ENCODE data around the gene HLA-DOA.

HLA-DOA gene

GRCh38 chr6:32993363-32993973 is 15.9 kb downstream of the HLA-DOA start:
- Mint-ChIP-seq H3K4me1 (peaks cover 6% of the 10 kb centered on the region), H3K9me3 (no peaks in the 10 kb centered on the region), H3K27me3 (peaks cover 21% of the 10 kb centered on the region), H3K27ac (no peak overlapping the region), H3K4me3 (no peak overlapping the region)
- DNase-seq (no peak), ATAC-seq (no peak)

- no peaks in the 10 kb centered on the region for H3K9me3 Mint-ChIP-seq
- H3K4me1 Mint-ChIP-seq = peaks cover 12% of the 10 kb centered on the region
- no peak for DNase-seq
- no peak for ATAC-seq
- no peak overlapping the region for H3K27ac Mint-ChIP-seq
- H3K4me3 Mint-ChIP-seq = no peak overlapping the region
- peaks cover 21% of the 10 kb centered on the region for H3K27me3 Mint-ChIP-seq
Measured at GRCh38 chr6:32991972-32992371, 17.4 kb downstream of the HLA-DOA start.

- ATAC-seq (peak; percentile 45), DNase-seq (no peak)
- H3K4me3 Mint-ChIP-seq = no peak overlapping the region
- H3K27me3 Mint-ChIP-seq = peaks cover 9% of the 10 kb centered on the region
- H3K4me1 Mint-ChIP-seq = peaks cover 16% of the 10 kb centered on the region
- H3K9me3 Mint-ChIP-seq = no peaks in the 10 kb centered on the region
- no peak overlapping the region for H3K27ac Mint-ChIP-seq
Measured at GRCh38 chr6:32989368-32989767, 20.0 kb downstream of the HLA-DOA start.

- Mint-ChIP-seq H3K27me3 (no peaks in the 10 kb centered on the region), H3K27ac (peak overlapping the region in 1 of 2 donors; percentile 4), H3K4me3 (no peak overlapping the region), H3K9me3 (no peaks in the 10 kb centered on the region), H3K4me1 (peaks cover 36% of the 10 kb centered on the region)
- peak; percentile 82 to 87 for DNase-seq
- ATAC-seq = peak; percentile 91
Measured at GRCh38 chr6:32984622-32985389, 24.6 kb downstream of the HLA-DOA start.

GRCh38 chr6:32983964-32984621 is 25.3 kb downstream of the HLA-DOA start:
- no peak for DNase-seq
- ATAC-seq = peak; percentile 41
- Mint-ChIP-seq H3K27me3 (no peaks in the 10 kb centered on the region), H3K9me3 (no peaks in the 10 kb centered on the region), H3K4me1 (peaks cover 35% of the 10 kb centered on the region), H3K27ac (peak overlapping the region in 1 of 2 donors; percentile 4), H3K4me3 (no peak overlapping the region)

- no peak for ATAC-seq
- Mint-ChIP-seq H3K27ac (no peak overlapping the region), H3K4me1 (peaks cover 41% of the 10 kb centered on the region), H3K27me3 (no peaks in the 10 kb centered on the region), H3K4me3 (no peak overlapping the region), H3K9me3 (no peaks in the 10 kb centered on the region)
- no peak for DNase-seq
Measured at GRCh38 chr6:32983493-32983848, 25.9 kb downstream of the HLA-DOA start.

GRCh38 chr6:32982702-32983492 is 26.5 kb downstream of the HLA-DOA start:
- Mint-ChIP-seq H3K27ac (no peak overlapping the region), H3K9me3 (no peaks in the 10 kb centered on the region), H3K4me3 (no peak overlapping the region), H3K27me3 (no peaks in the 10 kb centered on the region), H3K4me1 (peaks cover 43% of the 10 kb centered on the region)
- no peak for ATAC-seq
- DNase-seq = no peak

GRCh38 chr6:32982084-32982701 is 27.2 kb downstream of the HLA-DOA start:
- Mint-ChIP-seq H3K4me3 (no peak overlapping the region), H3K9me3 (no peaks in the 10 kb centered on the region), H3K4me1 (peaks cover 48% of the 10 kb centered on the region), H3K27ac (peak overlapping the region in 1 of 2 donors; percentile 3), H3K27me3 (no peaks in the 10 kb centered on the region)
- DNase-seq = no peak
- ATAC-seq = no peak

- DNase-seq = no peak
- H3K27me3 Mint-ChIP-seq = no peaks in the 10 kb centered on the region
- ATAC-seq = no peak
- no peaks in the 10 kb centered on the region for H3K9me3 Mint-ChIP-seq
- H3K4me1 Mint-ChIP-seq = peaks cover 64% of the 10 kb centered on the region
- H3K4me3 Mint-ChIP-seq = no peak overlapping the region
- H3K27ac Mint-ChIP-seq = peak overlapping the region in 1 of 2 donors; percentile 10
Measured at GRCh38 chr6:32980488-32981038, 28.8 kb downstream of the HLA-DOA start.

GRCh38 chr6:32979720-32980487 is 29.5 kb downstream of the HLA-DOA start:
- DNase-seq = no peak
- Mint-ChIP-seq H3K27me3 (no peaks in the 10 kb centered on the region), H3K27ac (no peak overlapping the region), H3K4me3 (no peak overlapping the region), H3K4me1 (peaks cover 71% of the 10 kb centered on the region), H3K9me3 (no peaks in the 10 kb centered on the region)
- no peak for ATAC-seq

- Mint-ChIP-seq H3K9me3 (no peaks in the 10 kb centered on the region), H3K4me3 (no peak overlapping the region), H3K4me1 (peaks cover 69% of the 10 kb centered on the region), H3K27ac (peak overlapping the region in 1 of 2 donors; percentile 4), H3K27me3 (no peaks in the 10 kb centered on the region)
- DNase-seq (no peak), ATAC-seq (no peak)
Measured at GRCh38 chr6:32977953-32978324, 31.5 kb downstream of the HLA-DOA start.

- H3K27ac Mint-ChIP-seq = peak overlapping the region; percentile 10 to 74
- H3K4me1 Mint-ChIP-seq = peaks cover 73% of the 10 kb centered on the region
- H3K27me3 Mint-ChIP-seq = no peaks in the 10 kb centered on the region
- DNase-seq (no peak), ATAC-seq (no peak)
- peak overlapping the region in 1 of 2 donors; percentile 40 for H3K4me3 Mint-ChIP-seq
- H3K9me3 Mint-ChIP-seq = no peaks in the 10 kb centered on the region
Measured at GRCh38 chr6:32977272-32977952, 32.0 kb downstream of the HLA-DOA start.

- DNase-seq = no peak
- peak overlapping the region; percentile 75 to 82 for H3K4me3 Mint-ChIP-seq
- no peaks in the 10 kb centered on the region for H3K9me3 Mint-ChIP-seq
- H3K27me3 Mint-ChIP-seq = no peaks in the 10 kb centered on the region
- H3K4me1 Mint-ChIP-seq = peaks cover 73% of the 10 kb centered on the region
- ATAC-seq = no peak
- H3K27ac Mint-ChIP-seq = peak overlapping the region; percentile 47 to 98
Measured at GRCh38 chr6:32976334-32977069, 32.9 kb downstream of the HLA-DOA start.

Data from stimulated activated naive CD8-positive, alpha-beta T cell treated with anti-CD3 and anti-CD28 coated beads, Interleukin-15, amount 100 ng/mL, for 72 hours (primary cell).